ENCODE data around the gene GPR180. TPM values are rescaled to one million over a fixed set of nuclear protein-coding genes. Genes with fewer than 3 reads are reported as not detected.

The GPR180 gene
- total RNA-seq (2016; rRNA removed; fragmentation: Illumina TruSeq; extraction: Trizol) (not detected in 2 replicates), polyA plus RNA-seq (2011; rRNA removed) (not detected in 2 replicates), polyA minus RNA-seq (2011; rRNA and poly(A)+ RNA removed; ENCODE audit: low replicate concordance) (4.1 TPM in 1 of 2 replicates, not detected in the other), Bru-seq, nascent RNA (percentile 14 among the genes with signal in this experiment), BruChase-seq, experiment 1, labeled RNA remaining after a 6-hour chase (percentile 26 among the genes with signal in this experiment), BruChase-seq, experiment 2, labeled RNA remaining after a 2-hour chase (percentile 25 among the genes with signal in this experiment)
- total RNA-seq (2016; cell fraction: cytosol; rRNA removed; fragmentation: Illumina TruSeq; extraction: Trizol; ENCODE audit: low read depth) = not detected in 2 replicates
- total RNA-seq (2016; cell fraction: insoluble cytoplasmic fraction; rRNA removed; fragmentation: Illumina TruSeq; extraction: Trizol) = under 0.01 TPM in 1 of 2 replicates, not detected in the other
- 0.03 TPM in 2 replicates for total RNA-seq (2016; cell fraction: membrane; rRNA removed; fragmentation: Illumina TruSeq; extraction: Trizol)
- total RNA-seq (2016; cell fraction: nucleus; rRNA removed; fragmentation: Illumina TruSeq; extraction: Trizol) = not detected in 2 replicates
- polyA plus RNA-seq (2011; cell fraction: cytosol; rRNA removed) = not detected in 2 replicates
- polyA plus RNA-seq (2011; cell fraction: nucleus; rRNA removed) = not detected in 2 replicates
- polyA plus RNA-seq (2012) = 0.01 TPM in 2 replicates
- not detected in 2 replicates for polyA plus RNA-seq (2016; cell fraction: cytosol; fragmentation: Illumina TruSeq; extraction: Trizol; ENCODE audit: low read depth)
- not detected in 2 replicates for polyA plus RNA-seq (2016; cell fraction: insoluble cytoplasmic fraction; fragmentation: Illumina TruSeq; extraction: Trizol; ENCODE audit: low read depth)
- not detected in 2 replicates for polyA plus RNA-seq (2016; cell fraction: membrane; fragmentation: Illumina TruSeq; extraction: Trizol; ENCODE audit: low read depth)
- polyA plus RNA-seq (2016; cell fraction: nucleus; fragmentation: Illumina TruSeq; extraction: Trizol; ENCODE audit: insufficient read depth, low read depth) = not detected in 2 replicates
- not detected in 2 replicates for polyA minus RNA-seq (2011; cell fraction: cytosol; rRNA and poly(A)+ RNA removed)
- polyA minus RNA-seq (2011; cell fraction: nucleus; rRNA and poly(A)+ RNA removed) = under 0.01 TPM in 1 of 2 replicates, not detected in the other
- long read RNA-seq, experiment 1 = 0 reads
- long read RNA-seq, experiment 2 = 0 reads

- BruUV-seq (replicated peaks) = no TSS peak
- FAIRE-seq (no peak), ATAC-seq (peak; percentile 20; the same call in 2 of the 3 replicates), DNase-seq (ENCODE audit: low spot score) (no peak)
- ChIA-PET POLR2A (no interaction called here), CTCF (ENCODE audit: low intra/inter-chr PET ratio, low total read pairs) (no interaction called here)
- in situ Hi-C loops (cut with HindIII; ENCODE audit: extremely low pct_ligation_motif_present, low pct_unique_long_range_greater_than_20kb) (no loop called here), intact Hi-C loops (cut with micrococcal nuclease; ENCODE audit: unreplicated experiment) (no loop called here)
- WGBS (ENCODE audit: low lambda C conversion rate) = 84% methylated on average over 24 of the region's 71 CpGs
- Histone ChIP-seq H3K4me2 (ENCODE audit: low read depth, low read length) (peak within 1 kb of the TSS; percentile 66), H3K36me3 (replicated peaks in 1 of 2; ENCODE audit: control insufficient read depth in 1 of 2, insufficient read depth in 2 of 2, low read length in 2 of 2) (no peaks in the 10 kb centered on the region), H3K27ac (ENCODE audit: extremely low read length, insufficient read depth, low read length) (no peak within 1 kb of the TSS), H3K9ac (ENCODE audit: insufficient read depth, low read depth, low read length) (no peak within 1 kb of the TSS), H3K4me1 (ENCODE audit: insufficient read depth, low read length) (peaks cover 26% of the 10 kb centered on the region), H3K9me3 (ENCODE audit: low read length) (no peaks in the 10 kb centered on the region), H2AFZ (ENCODE audit: low read length) (no peak within 1 kb of the TSS), H3K4me3 (replicated peaks in 1 of 3; ENCODE audit: insufficient read depth in 1 of 3, low read depth in 2 of 3, low read length in 3 of 3) (peak within 1 kb of the TSS; percentile 42 to 63 (median 47); a peak in 4 of 6 replicates), H3K79me2 (ENCODE audit: insufficient read depth, low read length) (no peaks in the 10 kb centered on the region), H3K27me3 (ENCODE audit: control insufficient read depth in 1 of 2, insufficient read depth in 2 of 2, low read length in 2 of 2) (peaks cover 0 to 4% of the 10 kb centered on the region in 2 experiments; a peak in 2 of 5 replicates), H4K20me1 (ENCODE audit: insufficient read depth, low read length) (no peaks in the 10 kb centered on the region)
- TF ChIP-seq PHF8 (CRISPR knock-in tag; IDR thresholded peaks at IDR 0.05) (0 out of 2 replicates have a peak, but pooled peaks have one; percentile 18), ZBTB38 (CRISPR knock-in tag; IDR thresholded peaks at IDR 0.05) (no peak), ZNF737 (CRISPR knock-in tag; IDR thresholded peaks at IDR 0.05; ENCODE audit: borderline replicate concordance) (no peak), DMAP1 (CRISPR knock-in tag; IDR thresholded peaks at IDR 0.05) (no peak), ZBTB7A (CRISPR knock-in tag; IDR thresholded peaks at IDR 0.05) (no peak), ARID3A (IDR thresholded peaks at IDR 0.05; ENCODE audit: low read depth, low read length) (no peak), ZNF354B (CRISPR knock-in tag; IDR thresholded peaks at IDR 0.05) (no peak), ARID4A (CRISPR knock-in tag; IDR thresholded peaks at IDR 0.05; ENCODE audit: borderline replicate concordance) (no peak), NFE2L1 (CRISPR knock-in tag; IDR thresholded peaks at IDR 0.05; ENCODE audit: borderline replicate concordance) (no peak), ZNF776 (CRISPR knock-in tag; IDR thresholded peaks at IDR 0.05) (no peak), NR2C2 (CRISPR knock-in tag; IDR thresholded peaks at IDR 0.05; ENCODE audit: borderline replicate concordance) (no peak)
Observed at GRCh38 chr13:94601446-94602431, at the start of gene GPR180. Gene GPR180, plus strand, starts transcription at chr13:94601857. Its CDS starts 71 bp downstream, at chr13:94601928.
